OCI-LY7 (cell line): ENCODE measurements around the gene TEX2. TPM values are rescaled to one million over a fixed set of nuclear protein-coding genes. Genes with fewer than 3 reads are reported as not detected.

Experiments used
- BruUV-seq: library from RNA; stranded (reverse); fragments of 400-500 nt; replicated peaks from 2 replicates; lab custom pipeline; 2021; lab: Mats Ljungman, UMichigan
- CTCF ChIA-PET: fragments of 300-600 bp; sonication (Branson Sonifier 250); formaldehyde crosslinking; loops from one replicate; lab custom pipeline; 2022; ENCODE audit warnings: antibody characterized with exemption; ENCODE audit not compliant: unreplicated experiment; lab: Charles Lee
- POLR2A ChIA-PET: fragments of 300-600 bp; sonication (Branson Sonifier 250); formaldehyde crosslinking; loops from one replicate; lab custom pipeline; 2022; ENCODE audit warnings: antibody characterized with exemption; lab: Charles Lee
- DNase-seq: peaks from one replicate; pipeline ENCODE4 v3.0.0-alpha.2; 2015; ENCODE audit warnings: low spot score
- H2AFZ ChIP-seq: fragments of 200-600 bp; sonication (generic), shearing (Covaris generic); 2 replicates; pipeline ENCODE4 v1.6.1; 2014; ENCODE audit warnings: mild to moderate bottlenecking, antibody characterized with exemption, low read length, moderate library complexity
- H3K27ac ChIP-seq: fragments of 200-600 bp; sonication (generic); 2 replicates; pipeline ENCODE4 v1.5.1; 2014; ENCODE audit warnings: mixed run types, low read depth, mild to moderate bottlenecking, moderate library complexity, low read length, inconsistent platforms; ENCODE audit not compliant: poor library complexity, severe bottlenecking
- H3K36me3 ChIP-seq: fragments of 200-600 bp; sonication (generic); 2 replicates; pipeline ENCODE4 v1.6.1; 2014; ENCODE audit warnings: mild to moderate bottlenecking, antibody characterized with exemption, low read length, moderate library complexity, mixed read lengths; ENCODE audit not compliant: insufficient read depth
- H3K4me1 ChIP-seq: fragments of 200-600 bp; sonication (generic); 2 replicates; pipeline ENCODE4 v1.5.1; 2014; ENCODE audit warnings: mild to moderate bottlenecking, low read length; ENCODE audit not compliant: insufficient read depth, poor library complexity, severe bottlenecking
- H3K4me2 ChIP-seq: fragments of 200-600 bp; sonication (generic); 2 replicates; pipeline ENCODE4 v1.6.1; 2014; ENCODE audit warnings: mild to moderate bottlenecking, low read length
- H3K4me3 ChIP-seq: fragments of 200-600 bp; sonication (generic); 2 replicates; pipeline ENCODE4 v1.5.1; 2014; ENCODE audit warnings: mild to moderate bottlenecking, low read depth, low read length; ENCODE audit not compliant: poor library complexity, severe bottlenecking
- H3K79me2 ChIP-seq: fragments of 200-600 bp; sonication (generic); 2 replicates; pipeline ENCODE4 v1.6.1; 2016; ENCODE audit warnings: low read depth, mild to moderate bottlenecking, low read length, moderate library complexity, mixed read lengths; ENCODE audit not compliant: insufficient read depth
- H3K9me2 ChIP-seq: fragments of 200-600 bp; sonication (generic); 2 replicates; pipeline ENCODE4 v1.6.1; 2016; ENCODE audit warnings: mild to moderate bottlenecking, low read length, mixed read lengths; ENCODE audit not compliant: insufficient read depth
- H3K9me3 ChIP-seq: fragments of 200-600 bp; sonication (generic); 2 replicates; pipeline ENCODE4 v1.6.1; 2014; ENCODE audit warnings: mild to moderate bottlenecking, mixed run types, low read length, mixed read lengths
- H4K20me1 ChIP-seq: fragments of 200-600 bp; sonication (generic); 2 replicates; pipeline ENCODE4 v1.6.1; 2014; ENCODE audit warnings: mild to moderate bottlenecking, antibody characterized with exemption, low read length, moderate library complexity, mixed read lengths; ENCODE audit not compliant: insufficient read depth
- CTCF ChIP-seq: fragments of 200-600 bp; sonication (generic); conservative IDR thresholded peaks from 2 replicates; pipeline ENCODE4 v1.5.1; 2014; ENCODE audit warnings: mild to moderate bottlenecking, antibody characterized with exemption, low read length, moderate library complexity, mixed read lengths
- EZH2phosphoT487 ChIP-seq: fragments of 200-600 bp; sonication (generic); IDR thresholded peaks from 2 replicates; pipeline ENCODE4 v1.6.1; 2018; ENCODE audit warnings: low read depth, borderline replicate concordance, mild to moderate bottlenecking, mixed run types, antibody characterized with exemption, low read length, moderate library complexity, mixed read lengths
- intact Hi-C: fragments of 100-400 bp; cut with micrococcal nuclease; formaldehyde crosslinking; loops from one replicate; pipeline ENCODE4 v1.10.0; 2022; ENCODE audit not compliant: unreplicated experiment
- total RNA-seq, 2 experiments: library from RNA; depleted of rRNA in 1 of 2; stranded (reverse); fragments of >200 nt in 1 of 2; shearing (Covaris generic) in 1 of 2; gene quantifications; 2 replicates each; pipeline ENCODE4 v1.2.3, GENCODE V29; 2014 to 2022

The TEX2 gene
- total RNA-seq, 2 experiments from 2014 or later: 7.4 to 12.4 TPM

- CTCF ChIA-PET: interaction anchor here (0.5 to 5.0 kb wide), 13 partner anchors 59 to 400 kb away, joined by 3 to 46 read pairs (median 5); no protein-coding TSS in a partner anchor
- DNase-seq: no peak
- TF ChIP-seq EZH2phosphoT487 (no peak), CTCF (no peak)
- Histone ChIP-seq H2AFZ (no peak overlapping the region), H3K36me3 (no peaks in the 10 kb centered on the region), H3K4me1 (peaks cover 35% of the 10 kb centered on the region), H3K9me2 (no peaks in the 10 kb centered on the region), H3K4me3 (no peak overlapping the region), H3K27ac (no peak overlapping the region), H3K4me2 (no peak overlapping the region), H4K20me1 (no peaks in the 10 kb centered on the region; the same call in 1 of the 2 replicates), H3K79me2 (peaks cover 2% of the 10 kb centered on the region; the same call in 1 of the 2 replicates), H3K9me3 (no peaks in the 10 kb centered on the region)
- intact Hi-C loops: loop anchor here (5.0 kb wide), 1 partner anchor 217 kb away; the partner anchor contains the start of gene GH1
- POLR2A ChIA-PET: interaction anchor here (0.9 to 5.5 kb wide), 10 partner anchors 11 to 170 kb away, joined by 3 to 48 read pairs (median 6); partner anchors contain the start of gene ICAM2
- BruUV-seq: no TSS peak
Observed at GRCh38 chr17:64134216-64134970, 128.7 kb downstream of the TEX2 start.

DNA sequence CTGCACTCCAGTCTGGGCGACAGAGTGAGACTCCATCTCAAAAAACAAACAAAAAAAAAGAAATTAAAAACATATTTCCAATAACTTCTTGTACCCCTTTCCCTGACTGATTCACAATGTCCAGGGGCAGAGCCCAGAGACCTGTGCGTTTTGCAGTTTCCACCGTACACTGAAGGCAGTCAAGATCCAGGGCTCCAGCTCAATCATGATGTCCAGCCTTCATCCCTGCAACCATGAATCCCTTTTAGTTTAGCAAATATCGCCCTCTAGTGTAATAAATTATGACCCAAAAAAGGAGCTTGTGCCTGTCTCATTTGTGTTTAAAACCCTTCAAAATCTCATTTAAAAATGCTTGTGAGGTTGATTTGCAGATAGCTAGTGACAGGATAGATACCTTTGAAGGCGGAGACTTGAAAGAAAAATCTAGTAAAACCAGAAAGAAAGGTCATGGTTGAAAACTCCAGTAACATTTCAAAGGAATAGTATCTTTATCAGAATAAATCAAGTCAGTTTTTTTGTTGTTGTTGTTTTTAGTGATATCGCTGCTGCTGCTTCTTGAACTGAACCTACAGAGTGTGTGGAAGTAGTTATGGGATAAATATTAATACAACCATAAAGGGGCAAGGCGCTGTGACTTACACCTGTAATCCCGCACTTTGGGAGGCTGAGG lies 129.4 kb downstream of the TEX2 start:
- peak; percentile 87 for DNase-seq
- H3K9me3 ChIP-seq: no peaks in the 10 kb centered on the region
- ChIA-PET CTCF (interaction anchor here (0.5 to 5.0 kb wide), 16 partner anchors 30 to 256 kb away, joined by 3 to 46 read pairs (median 4); no protein-coding TSS in a partner anchor), POLR2A (interaction anchor here (0.7 to 5.5 kb wide), 12 partner anchors 12 to 169 kb away, joined by 3 to 48 read pairs (median 4); partner anchors contain the start of gene ICAM2)
- no peak overlapping the region for H3K27ac ChIP-seq
- H2AFZ ChIP-seq: no peak overlapping the region
- no peak overlapping the region for H3K4me3 ChIP-seq
- peaks cover 37% of the 10 kb centered on the region for H3K4me1 ChIP-seq
- H3K4me2 ChIP-seq: no peak overlapping the region
- intact Hi-C loops: loop anchor here (1.0 to 5.0 kb wide), 4 partner anchors 70 to 216 kb away; partner anchors contain the start of gene GH1
- H4K20me1 ChIP-seq: peaks cover 6% of the 10 kb centered on the region; the same call in 1 of the 2 replicates
- H3K9me2 ChIP-seq: no peaks in the 10 kb centered on the region
- H3K79me2 ChIP-seq: peaks cover 10% of the 10 kb centered on the region
- no TSS peak for BruUV-seq
- H3K36me3 ChIP-seq: no peaks in the 10 kb centered on the region
- TF ChIP-seq EZH2phosphoT487 (no peak), CTCF (peak; percentile 91)
